HepG2 (cell line): ENCODE measurements around the gene RHBDL1. TPM values are rescaled to one million over a fixed set of nuclear protein-coding genes. Genes with fewer than 3 reads are reported as not detected.

ENCODE experiments used
- ATAC-seq: fragments of 200-7000 bp; cut with Tn5 transposase; 3 replicates; pipeline ENCODE4 v1.9.1; 2020; ENCODE audit warnings: mild to moderate bottlenecking, moderate library complexity
- BruUV-seq: library from RNA; stranded (reverse); fragments of 400-500 nt; replicated peaks from 2 replicates; lab custom pipeline; 2021; lab: Mats Ljungman, UMichigan
- CTCF ChIA-PET: fragments of 300-600 bp; formaldehyde crosslinking; extraction: SDS; loops from one replicate; lab custom pipeline; 2021; ENCODE audit warnings: low total read pairs, inconsistent platforms, low intra/inter-chr PET ratio; lab: Yijun Ruan, JAX
- POLR2A ChIA-PET: fragments of 350-600 bp; sonication (Branson Sonifier 250); formaldehyde crosslinking; loops from one replicate; lab custom pipeline; 2020; ENCODE audit warnings: antibody characterized with exemption, inconsistent platforms; lab: Yijun Ruan, JAX
- DNase-seq: peaks from one replicate; pipeline ENCODE4 v3.0.0-alpha.2; 2015; ENCODE audit warnings: low spot score
- FAIRE-seq: peaks from 3 replicates; lab custom pipeline; 2011; peaks lifted over from hg19 to GRCh38; lab: Jason Lieb, UNC
- H2AFZ ChIP-seq: one replicate; pipeline ENCODE4 v1.6.1; 2011; ENCODE audit warnings: low read length, inconsistent platforms
- H3K27ac ChIP-seq: fragments of 300-600 bp; 3 replicates; pipeline ENCODE4 v1.8.0; 2011; ENCODE audit warnings: mixed run types, mild to moderate bottlenecking, mixed read lengths, low read length, inconsistent platforms; ENCODE audit not compliant: insufficient read depth; ENCODE audit errors: extremely low read length
- H3K27me3 ChIP-seq, 2 experiments: fragments of 200-600 bp in 1 of 2; 2 replicates in 1 of 2; 3 replicates in 1 of 2; pipeline versions ENCODE4 v1.6.0 to v1.8.0; 2011; ENCODE audit warnings: low read length in 2 of 2, mild to moderate bottlenecking in 2 of 2, moderate library complexity in 2 of 2, inconsistent platforms in 1 of 2; ENCODE audit not compliant: insufficient read depth in 2 of 2, control insufficient read depth in 1 of 2
- H3K36me3 ChIP-seq, 2 experiments: fragments of 200-600 bp in 1 of 2; replicated peaks in 1 of 2; 2 replicates in 1 of 2; 3 replicates in 1 of 2; pipeline versions ENCODE4 v1.5.1 to v1.8.0; 2011; ENCODE audit warnings: low read length in 2 of 2, inconsistent platforms in 1 of 2; ENCODE audit not compliant: insufficient read depth in 2 of 2, control insufficient read depth in 1 of 2
- H3K4me1 ChIP-seq: 2 replicates; pipeline ENCODE4 v1.5.1; 2012; ENCODE audit warnings: low read length, inconsistent platforms; ENCODE audit not compliant: insufficient read depth
- H3K4me2 ChIP-seq: 2 replicates; pipeline ENCODE4 v1.6.0; 2011; ENCODE audit warnings: low read depth, low read length, inconsistent platforms
- H3K4me3 ChIP-seq, 3 experiments: fragments of 200-600 bp in 1 of 3; sonication (generic), shearing (Covaris generic) in 1 of 3; replicated peaks in 1 of 3; 2 replicates each; pipeline ENCODE4 v1.5.1; 2011 to 2016; ENCODE audit warnings: low read length in 3 of 3, inconsistent platforms in 2 of 3, low read depth in 2 of 3, mild to moderate bottlenecking in 2 of 3, control low read depth in 1 of 3, mixed read lengths in 1 of 3; ENCODE audit not compliant: insufficient read depth in 1 of 3
- H3K79me2 ChIP-seq: one replicate; pipeline ENCODE4 v1.6.1; 2011; ENCODE audit warnings: low read length, inconsistent platforms; ENCODE audit not compliant: insufficient read depth
- H3K9ac ChIP-seq: 2 replicates; pipeline ENCODE4 v1.6.0; 2011; ENCODE audit warnings: mild to moderate bottlenecking, low read depth, low read length, inconsistent platforms; ENCODE audit not compliant: insufficient read depth
- H3K9me3 ChIP-seq: 2 replicates; pipeline ENCODE4 v1.5.1; 2012; ENCODE audit warnings: mild to moderate bottlenecking, low read length
- H4K20me1 ChIP-seq: 2 replicates; pipeline ENCODE4 v1.6.0; 2011; ENCODE audit warnings: inconsistent platforms, mild to moderate bottlenecking, low read length, moderate library complexity; ENCODE audit not compliant: insufficient read depth
- ATM ChIP-seq: fragments of 450-650 bp; IDR thresholded peaks from 2 replicates; pipeline ENCODE4 v1.7.1; 2017; ENCODE audit warnings: mild to moderate bottlenecking, borderline replicate concordance
- BHLHE40 ChIP-seq: IDR thresholded peaks from 2 replicates; pipeline ENCODE4 v1.6.1; 2011; ENCODE audit warnings: low read length, improper control_type of control experiment
- CAMTA2 ChIP-seq: sonication (generic); formaldehyde crosslinking; IDR thresholded peaks from 2 replicates; pipeline ENCODE4 v1.4.0; 2020; ENCODE audit warnings: mild to moderate bottlenecking, missing genetic modification reagents, borderline replicate concordance
- FOXC1 ChIP-seq: sonication (generic); formaldehyde crosslinking; IDR thresholded peaks from 2 replicates; pipeline ENCODE4 v1.8.0; 2022; ENCODE audit warnings: mild to moderate bottlenecking, missing genetic modification reagents, borderline replicate concordance
- FOXJ3 ChIP-seq: sonication (generic); formaldehyde crosslinking; IDR thresholded peaks from 2 replicates; pipeline ENCODE4 v1.4.0; 2020; ENCODE audit warnings: missing genetic modification reagents, mild to moderate bottlenecking, borderline replicate concordance
- FOXK1 ChIP-seq: sonication (generic); formaldehyde crosslinking; IDR thresholded peaks from 2 replicates; pipeline ENCODE4 v1.4.0; 2020; ENCODE audit warnings: low read depth, missing genetic modification reagents, borderline replicate concordance
- HMG20A ChIP-seq: IDR thresholded peaks from 2 replicates; pipeline ENCODE4 v1.6.1; 2016; ENCODE audit warnings: borderline replicate concordance
- KDM5B ChIP-seq: sonication (generic); formaldehyde crosslinking; IDR thresholded peaks from 2 replicates; pipeline ENCODE4 v1.4.0; 2020; ENCODE audit warnings: missing genetic modification reagents, mild to moderate bottlenecking, borderline replicate concordance
- MAFF ChIP-seq: IDR thresholded peaks from 2 replicates; pipeline ENCODE4 v1.6.1; 2011; ENCODE audit warnings: low read depth, low read length, improper control_type of control experiment
- NCOA1 ChIP-seq: sonication (generic); formaldehyde crosslinking; IDR thresholded peaks from 2 replicates; pipeline ENCODE4 v1.9.0; 2021; ENCODE audit warnings: missing genetic modification reagents
- NKX3-1 ChIP-seq: sonication (generic); formaldehyde crosslinking; IDR thresholded peaks from 2 replicates; pipeline ENCODE4 v1.5.0; 2020; ENCODE audit warnings: missing genetic modification reagents
- PRMT3 ChIP-seq: sonication (generic); formaldehyde crosslinking; IDR thresholded peaks from 2 replicates; pipeline ENCODE4 v1.8.1; 2022; ENCODE audit warnings: low read depth, mild to moderate bottlenecking, moderate library complexity, missing genetic modification reagents, borderline replicate concordance
- RFX1 ChIP-seq: fragments of 450-650 bp; IDR thresholded peaks from 2 replicates; pipeline ENCODE4 v1.6.1; 2017
- ZNF367 ChIP-seq: sonication (generic); formaldehyde crosslinking; IDR thresholded peaks from 2 replicates; pipeline ENCODE4 v1.4.0; 2020; ENCODE audit warnings: missing genetic modification reagents, borderline replicate concordance
- ZNF431 ChIP-seq: sonication (generic); formaldehyde crosslinking; IDR thresholded peaks from 2 replicates; pipeline ENCODE4 v1.9.0; 2022; ENCODE audit warnings: missing genetic modification reagents, low read depth, mild to moderate bottlenecking, borderline replicate concordance
- ZNF460 ChIP-seq: sonication (generic); formaldehyde crosslinking; IDR thresholded peaks from 2 replicates; pipeline ENCODE4 v1.5.1; 2020; ENCODE audit warnings: missing genetic modification reagents, mild to moderate bottlenecking, borderline replicate concordance
- ZNF547 ChIP-seq: sonication (generic); formaldehyde crosslinking; IDR thresholded peaks from 2 replicates; pipeline ENCODE4 v1.5.1; 2020; ENCODE audit warnings: mild to moderate bottlenecking, missing genetic modification reagents
- ZNF883 ChIP-seq: sonication (generic); formaldehyde crosslinking; IDR thresholded peaks from 2 replicates; pipeline ENCODE4 v1.5.1; 2020; ENCODE audit warnings: mild to moderate bottlenecking, missing genetic modification reagents; ENCODE audit errors: not compliant biosample characterization
- WGBS: methylation state at CpG from one replicate; pipeline ENCODE4 v1.1.6; 2017; ENCODE audit warnings: low lambda C conversion rate; 5-methylcytosine and 5-hydroxymethylcytosine counted together
- in situ Hi-C: cut with HindIII; loops from 2 replicates; pipeline ENCODE4 v1.10.0; 2017; ENCODE audit warnings: low pct_unique_long_range_greater_than_20kb; ENCODE audit not compliant: extremely low pct_ligation_motif_present
- intact Hi-C: fragments of 100-400 bp; cut with micrococcal nuclease; formaldehyde crosslinking; loops from one replicate; pipeline ENCODE4 v1.10.0; 2022; ENCODE audit not compliant: unreplicated experiment
- polyA plus RNA-seq, 8 experiments: library from polyadenylated mRNA; depleted of rRNA in 3 of 8; stranded (reverse) in 7 of 8; unstranded in 1 of 8; fragments of >200 nt; fragmentation: Illumina TruSeq in 4 of 8; extraction: Trizol in 4 of 8; gene quantifications; 2 replicates each; pipeline versions ENCODE4 v1.2.1 to v1.2.3, GENCODE V29; 2011 to 2016; ENCODE audit warnings: low read depth in 4 of 8, missing spikeins in 1 of 8, mixed read lengths in 1 of 8; ENCODE audit not compliant: insufficient read depth in 1 of 8
- total RNA-seq, 5 experiments: library from RNA; depleted of rRNA; stranded (reverse); fragments of >200 nt; fragmentation: Illumina TruSeq; extraction: Trizol; gene quantifications; 2 replicates each; pipeline ENCODE4 v1.2.3, GENCODE V29; 2016; ENCODE audit warnings: low read depth in 1 of 5

The RHBDL1 gene
- total and polyA plus RNA-seq, 2 of the 13 experiments (the other 11 are each of a cell fraction or from before 2014, with no cell fraction given): 1.8 to 3.8 TPM

DNA sequence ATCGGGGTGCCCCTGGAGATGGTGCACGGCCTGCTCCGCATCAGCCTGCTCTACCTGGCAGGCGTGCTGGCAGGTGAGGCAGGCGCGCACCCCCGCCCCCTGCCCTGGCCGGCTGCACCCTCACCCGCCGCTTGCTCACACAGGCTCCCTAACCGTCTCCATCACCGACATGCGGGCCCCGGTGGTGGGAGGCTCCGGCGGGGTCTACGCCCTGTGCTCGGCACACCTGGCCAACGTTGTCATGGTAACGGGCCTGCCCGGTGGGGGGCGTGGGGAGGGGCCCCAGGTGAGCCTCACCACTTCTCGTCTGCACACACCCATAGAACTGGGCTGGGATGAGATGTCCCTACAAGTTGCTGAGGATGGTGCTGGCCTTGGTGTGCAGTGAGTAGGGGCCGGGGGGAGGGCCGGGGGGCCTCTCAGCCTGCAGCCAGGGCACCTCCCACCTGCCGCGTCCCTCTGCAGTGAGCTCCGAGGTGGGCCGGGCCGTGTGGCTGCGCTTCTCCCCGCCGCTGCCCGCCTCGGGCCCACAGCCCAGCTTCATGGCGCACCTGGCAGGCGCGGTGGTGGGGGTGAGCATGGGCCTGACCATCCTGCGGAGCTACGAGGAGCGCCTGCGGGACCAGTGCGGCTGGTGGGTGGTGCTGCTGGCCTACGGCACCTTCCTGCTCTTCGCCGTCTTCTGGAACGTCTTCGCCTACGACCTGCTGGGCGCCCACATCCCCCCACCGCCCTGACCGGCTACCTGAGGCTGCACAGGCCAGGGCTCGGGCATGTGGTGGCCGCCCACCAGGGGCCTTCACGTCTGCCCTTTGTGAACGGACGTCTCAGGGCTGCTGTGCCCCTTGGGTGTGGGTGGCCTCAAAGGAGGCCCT is 2.1 kb downstream of the RHBDL1 start:
- no peak for FAIRE-seq
- Histone ChIP-seq H3K4me3 (no peak overlapping the region), H3K9ac (no peak overlapping the region), H3K79me2 (peaks cover 16% of the 10 kb centered on the region), H3K36me3 (peaks cover 12 to 24% of the 10 kb centered on the region in 2 experiments; a peak in 4 of 5 replicates), H3K4me1 (peaks cover 48% of the 10 kb centered on the region), H3K27ac (no peak overlapping the region), H3K9me3 (no peaks in the 10 kb centered on the region), H3K27me3 (no peaks in the 10 kb centered on the region; a peak in 1 of 5 replicates), H3K4me2 (no peak overlapping the region), H2AFZ (no peak overlapping the region), H4K20me1 (0 out of 2 replicates have a peak, but pooled peaks cover 3% of the 10 kb centered on the region)
- no TSS peak for BruUV-seq
- ChIA-PET POLR2A (interaction anchor here (4.4 kb wide), 1 partner anchor 12 kb away, joined by 34 read pairs; the partner anchor contains the start of gene WDR24), CTCF (no interaction called here)
- TF ChIP-seq ZNF883 (no peak), CAMTA2 (no peak), RFX1 (peak; percentile 52; the same call in 1 of the 2 replicates)
- 94% methylated on average over 39 of the region's 57 CpGs for WGBS
- no peak for DNase-seq
- intact Hi-C loops (no loop called here), in situ Hi-C loops (no loop called here)
- ATAC-seq: no peak

DNA sequence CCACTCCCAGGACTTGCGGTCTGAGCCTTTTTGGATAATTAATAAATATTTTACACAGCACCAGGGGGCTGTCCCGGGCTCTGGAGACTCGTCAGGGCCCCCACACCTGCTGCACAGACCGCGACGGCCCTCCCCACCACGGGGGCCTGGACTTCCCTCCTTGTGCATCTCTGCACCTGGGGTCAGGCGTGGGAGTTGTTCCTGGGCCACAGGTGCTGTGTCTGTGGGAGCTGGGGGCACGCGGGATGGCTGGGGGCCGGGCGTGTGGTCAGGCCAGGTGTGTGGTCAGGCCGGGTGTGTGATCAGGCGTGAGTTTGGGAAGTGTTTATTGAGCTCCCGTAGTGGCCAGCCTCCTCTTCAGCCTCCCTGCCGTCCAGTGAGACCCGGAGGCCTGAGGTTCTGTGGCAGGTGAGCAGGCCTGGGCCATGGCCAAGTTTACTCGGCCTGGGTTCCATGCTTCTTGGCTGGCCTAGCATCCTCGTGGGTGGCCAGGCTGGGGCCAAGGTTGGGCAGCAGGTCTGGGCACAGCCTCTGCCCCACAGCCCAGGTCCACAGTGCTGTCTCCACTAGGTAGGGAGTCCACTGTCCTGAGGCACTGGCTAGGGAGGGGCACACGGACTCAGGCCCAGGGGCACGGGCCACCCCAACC is 2.9 kb downstream of the RHBDL1 start:
- H3K27ac ChIP-seq: peak overlapping the region; percentile 80
- in situ Hi-C loops (no loop called here), intact Hi-C loops (no loop called here)
- 66% methylated on average over 11 of the region's 21 CpGs for WGBS
- BruUV-seq: no TSS peak
- 0 out of 2 replicates have a peak, but pooled peaks cover 3% of the 10 kb centered on the region for H4K20me1 ChIP-seq
- peak overlapping the region; percentile 75 for H3K9ac ChIP-seq
- POLR2A ChIA-PET: interaction anchor here (0.6 to 4.4 kb wide), 9 partner anchors 11 to 276 kb away, joined by 3 to 34 read pairs (median 7); partner anchors contain the start of genes ANTKMT, METTL26, RHOT2 and WDR24
- ATAC-seq: peak; percentile 2
- no peaks in the 10 kb centered on the region; a peak in 1 of 5 replicates for H3K27me3 ChIP-seq
- no peaks in the 10 kb centered on the region for H3K9me3 ChIP-seq
- H3K4me2 ChIP-seq: peak overlapping the region; percentile 99
- no peak for FAIRE-seq
- peaks cover 48% of the 10 kb centered on the region for H3K4me1 ChIP-seq
- peaks cover 16% of the 10 kb centered on the region for H3K79me2 ChIP-seq
- peaks cover 12 to 17% of the 10 kb centered on the region in 2 experiments; a peak in 4 of 5 replicates for H3K36me3 ChIP-seq
- CTCF ChIA-PET: no interaction called here
- H2AFZ ChIP-seq: no peak overlapping the region
- DNase-seq: no peak
- H3K4me3 ChIP-seq: peak overlapping the region in 2 of 3 experiments; percentile 61 to 85; a peak in 4 of 6 replicates
- TF ChIP-seq FOXK1 (no peak), NCOA1 (0 out of 2 replicates have a peak, but pooled peaks have one; percentile 35), ZNF547 (CRISPR knock-in tag) (no peak), FOXC1 (CRISPR knock-in tag) (no peak), ZNF431 (CRISPR knock-in tag) (no peak), ZNF367 (no peak), BHLHE40 (no peak), FOXJ3 (no peak), ZNF460 (CRISPR knock-in tag) (no peak), HMG20A (CRISPR knock-in tag) (no peak), MAFF (no peak), NKX3-1 (CRISPR knock-in tag) (no peak), PRMT3 (no peak), ATM (no peak), KDM5B (CRISPR knock-in tag) (0 out of 2 replicates have a peak, but pooled peaks have one; percentile 10)
